GM21390 (cell line): ENCODE measurements around the gene CAMK1.

Source experiments
- ATAC-seq: cut with Tn5 transposase; IDR thresholded peaks from one replicate; pipeline ENCODE4 v1.9.1; 2021; ENCODE audit not compliant: unreplicated experiment

CAMK1 gene

GRCh38 chr3:9743548-9743947, 26.2 kb downstream of the CAMK1 start:
- ATAC-seq, result no peak

- no peak for ATAC-seq
These were observed 27.2 kb downstream of the CAMK1 start for GRCh38 chr3:9742560-9742959.

- ATAC-seq, result no peak
These were observed 30.6 kb downstream of the CAMK1 start for GRCh38 chr3:9739181-9739580.

DNA sequence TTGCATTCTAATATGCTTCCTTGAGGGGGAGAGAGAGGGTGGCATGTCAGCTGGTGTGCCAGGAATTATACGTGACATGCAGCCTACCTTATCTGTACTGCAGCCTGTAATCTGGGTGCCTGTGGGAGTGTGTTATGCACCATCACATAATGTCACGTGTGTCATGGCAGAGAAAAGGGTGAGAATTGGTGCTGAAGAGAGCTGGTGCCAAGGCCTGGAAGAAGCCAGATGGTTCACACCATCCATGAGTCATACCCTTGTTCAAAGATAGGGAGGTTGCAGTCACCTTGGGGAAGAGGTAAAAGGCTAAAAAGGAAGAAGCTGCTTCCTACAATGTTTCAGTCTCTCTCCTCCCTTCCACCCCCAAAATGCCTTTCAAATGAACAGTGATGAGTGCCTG, 32.9 kb downstream of the CAMK1 start:
- ATAC-seq, result no peak

GRCh38 chr3:9732740-9733115, 37.0 kb downstream of the CAMK1 start:
- no peak for ATAC-seq

DNA sequence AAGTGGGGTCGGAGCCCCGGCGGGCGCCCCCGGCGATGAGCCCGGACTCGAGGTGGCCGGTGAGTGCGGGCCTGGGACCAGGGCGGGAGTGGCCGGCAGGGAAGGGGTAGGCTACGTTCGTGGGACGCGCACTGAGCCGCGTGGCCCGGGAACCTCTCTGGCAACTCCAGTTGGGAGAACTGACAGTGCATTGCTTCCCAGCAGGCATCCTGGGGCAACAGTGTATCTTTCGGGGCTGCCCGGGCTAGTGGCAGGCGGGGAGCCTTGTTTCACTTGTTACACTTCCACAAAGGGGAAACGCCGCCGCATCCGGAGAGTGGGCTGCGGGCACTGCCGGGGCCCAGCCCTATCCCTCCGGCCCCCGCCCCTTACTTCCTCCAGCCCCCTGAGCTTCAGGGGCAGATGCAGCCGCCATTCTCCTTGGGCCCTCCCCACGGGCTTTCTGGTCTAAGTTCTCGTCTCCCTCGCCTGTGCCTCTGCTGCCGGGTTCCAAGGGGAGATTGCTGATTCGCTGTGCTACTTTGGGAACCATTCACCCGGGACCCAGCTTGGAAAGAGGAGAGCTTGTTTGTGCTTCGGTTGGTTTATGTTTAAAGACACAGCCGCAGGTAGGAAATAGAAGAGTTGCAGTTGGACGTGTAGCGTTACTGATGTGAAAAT, 37.5 kb downstream of the CAMK1 start:
- no peak for ATAC-seq

GRCh38 chr3:9731206-9732079, 38.3 kb downstream of the CAMK1 start, which contains the start of gene BRPF1:
TSS of gene BRPF1 (plus strand) at chr3:9731735. CDS start at chr3:9734141, 2,406 bp downstream.
- peak; percentile 95 for ATAC-seq

- ATAC-seq, result peak; percentile 44
These were observed 39.0 kb downstream of the CAMK1 start for GRCh38 chr3:9730657-9731205.

DNA sequence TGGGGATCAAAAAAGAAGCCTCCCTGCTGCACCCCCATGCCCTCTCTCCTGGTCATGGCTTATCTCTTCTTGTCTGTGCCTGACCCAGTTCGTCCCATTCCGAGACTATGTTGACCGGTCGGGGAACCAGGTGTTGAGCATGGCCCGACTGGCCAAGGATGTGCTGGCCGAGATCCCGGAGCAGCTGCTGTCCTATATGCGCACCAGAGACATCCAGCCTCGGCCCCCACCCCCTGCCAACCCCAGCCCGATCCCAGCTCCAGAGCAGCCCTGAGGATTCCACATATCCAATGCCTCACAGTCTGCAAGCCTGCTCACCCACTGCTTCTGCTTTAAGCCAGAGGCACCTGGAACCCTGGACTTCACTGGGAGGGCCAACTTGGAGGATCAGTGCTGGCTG, 40.3 kb downstream of the CAMK1 start:
- ATAC-seq, result no peak

GRCh38 chr3:9727743-9728142, 42.0 kb downstream of the CAMK1 start:
- ATAC-seq, result no peak

DNA sequence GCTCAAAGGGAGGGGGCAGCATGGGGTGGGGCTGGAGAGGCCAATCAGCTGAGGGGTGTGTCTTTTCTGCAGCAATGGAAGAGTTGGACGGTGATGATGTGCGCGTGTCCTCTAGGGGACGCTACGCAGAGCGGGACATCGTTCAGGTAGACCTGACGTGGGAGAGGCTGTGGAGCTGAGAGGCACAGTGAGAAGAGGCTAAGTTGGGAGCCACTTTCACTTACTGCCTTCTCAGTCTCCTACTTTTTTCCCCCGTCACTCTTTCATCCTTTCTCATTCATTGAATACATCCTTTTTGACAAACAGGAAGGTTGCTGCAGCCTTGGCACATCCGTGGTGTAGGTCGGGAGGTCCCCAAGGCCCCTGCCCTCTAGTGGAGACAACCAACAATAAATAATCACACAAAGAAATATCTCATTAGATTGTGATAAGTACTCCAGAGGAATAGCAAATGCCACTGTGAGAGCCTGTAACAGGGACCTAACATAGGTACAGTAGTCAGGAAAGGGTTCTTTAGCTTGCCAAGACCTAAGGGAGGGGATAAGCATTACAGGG, 42.6 kb downstream of the CAMK1 start:
- no peak for ATAC-seq

GRCh38 chr3:9725775-9726515, 43.8 kb downstream of the CAMK1 start:
- ATAC-seq, result no peak

DNA sequence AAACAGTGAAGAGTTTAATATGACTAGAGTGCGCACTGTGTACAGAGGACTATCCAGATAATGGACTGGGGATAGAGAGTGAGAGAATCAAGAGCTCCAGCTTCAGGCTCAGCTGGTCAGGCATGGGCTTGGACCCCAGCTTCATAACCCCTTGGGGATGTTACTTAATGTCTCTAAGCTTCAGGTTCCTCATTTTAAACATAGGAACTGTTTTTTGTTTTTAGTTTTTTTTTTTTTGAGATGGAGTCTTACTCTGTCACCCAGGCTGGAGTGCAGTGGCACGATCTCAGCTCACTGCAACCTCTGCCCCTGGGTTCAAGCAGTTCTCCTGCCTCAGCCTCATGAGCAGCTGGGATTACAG, 48.1 kb downstream of the CAMK1 start:
- ATAC-seq, result no peak

GRCh38 chr3:9721015-9721699, 48.6 kb downstream of the CAMK1 start:
- ATAC-seq, result no peak

GRCh38 chr3:9718118-9718517, 51.6 kb downstream of the CAMK1 start:
- no peak for ATAC-seq

GRCh38 chr3:9717563-9717962, 52.2 kb downstream of the CAMK1 start:
- no peak for ATAC-seq

- ATAC-seq, result no peak
These were observed 52.8 kb downstream of the CAMK1 start for GRCh38 chr3:9716801-9717555.

GRCh38 chr3:9715764-9716437, 53.8 kb downstream of the CAMK1 start:
- ATAC-seq, result no peak

- ATAC-seq, result no peak
These were observed 54.6 kb downstream of the CAMK1 start for GRCh38 chr3:9715136-9715535.
